DLD1 (cell line): ENCODE measurements around the gene CCDC137.
"Not testable (repeated sequence)": the region's sequence is repeated elsewhere in the genome, so short reads cannot be mapped to it uniquely, and the experiment has no call there.

Experiments
- in situ Hi-C: cut with HindIII; loops from 2 replicates; pipeline ENCODE4 v1.10.0; 2017; ENCODE audit warnings: low sequenced_read_pairs

Gene CCDC137, protein sequence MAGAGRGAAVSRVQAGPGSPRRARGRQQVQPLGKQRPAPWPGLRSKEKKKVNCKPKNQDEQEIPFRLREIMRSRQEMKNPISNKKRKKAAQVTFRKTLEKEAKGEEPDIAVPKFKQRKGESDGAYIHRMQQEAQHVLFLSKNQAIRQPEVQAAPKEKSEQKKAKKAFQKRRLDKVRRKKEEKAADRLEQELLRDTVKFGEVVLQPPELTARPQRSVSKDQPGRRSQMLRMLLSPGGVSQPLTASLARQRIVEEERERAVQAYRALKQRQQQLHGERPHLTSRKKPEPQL

DNA sequence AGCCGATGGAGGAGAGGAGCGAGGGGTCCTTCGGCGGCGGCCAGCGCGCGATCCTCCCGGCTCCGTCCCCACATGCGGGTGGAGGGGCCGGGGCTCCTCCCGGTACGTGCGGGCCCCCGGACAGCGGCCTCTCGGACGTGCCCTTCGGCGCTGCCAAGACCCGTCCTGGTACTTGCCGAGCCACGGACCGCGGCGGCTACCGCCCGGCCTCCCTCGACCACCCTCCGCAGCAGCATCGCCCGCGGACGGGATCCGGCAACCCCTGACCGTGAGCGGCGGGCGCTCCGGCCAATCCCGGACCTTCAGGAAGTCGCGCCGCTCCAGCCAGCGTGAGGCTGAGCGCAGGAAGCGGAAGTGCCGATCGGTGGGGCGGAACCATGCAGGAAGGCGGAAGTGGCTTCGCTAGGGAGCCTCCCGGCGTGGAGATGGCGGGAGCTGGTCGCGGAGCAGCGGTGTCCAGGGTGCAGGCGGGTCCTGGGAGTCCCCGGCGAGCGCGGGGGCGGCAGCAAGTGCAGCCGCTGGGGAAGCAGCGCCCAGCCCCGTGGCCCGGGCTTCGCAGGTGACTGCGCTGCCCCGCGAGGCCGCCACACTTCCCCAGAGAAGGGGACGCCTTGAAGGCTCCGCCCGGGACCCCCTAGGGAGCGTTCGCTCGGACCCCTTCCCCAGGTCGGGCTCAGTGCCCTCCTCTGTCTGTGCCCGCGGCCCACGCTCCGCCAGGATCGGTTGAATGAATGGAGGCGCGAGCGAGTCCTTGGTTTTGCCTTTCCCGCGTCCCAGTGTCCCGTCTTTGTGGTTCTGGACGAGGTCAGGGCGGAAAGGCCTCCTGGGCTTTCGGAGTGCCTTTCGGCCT is at the start of gene CCDC137, which contains the start of gene OXLD1:
TSS of gene CCDC137 (plus strand) at position 396 of the 850 bp plus-strand sequence. CDS start at position 426, 30 bp downstream.
TSS of gene OXLD1 (minus strand) at position 264 of the 850 bp plus-strand sequence. CDS start at position 236, 28 bp downstream.
- in situ Hi-C loops = no loop called here

DNA sequence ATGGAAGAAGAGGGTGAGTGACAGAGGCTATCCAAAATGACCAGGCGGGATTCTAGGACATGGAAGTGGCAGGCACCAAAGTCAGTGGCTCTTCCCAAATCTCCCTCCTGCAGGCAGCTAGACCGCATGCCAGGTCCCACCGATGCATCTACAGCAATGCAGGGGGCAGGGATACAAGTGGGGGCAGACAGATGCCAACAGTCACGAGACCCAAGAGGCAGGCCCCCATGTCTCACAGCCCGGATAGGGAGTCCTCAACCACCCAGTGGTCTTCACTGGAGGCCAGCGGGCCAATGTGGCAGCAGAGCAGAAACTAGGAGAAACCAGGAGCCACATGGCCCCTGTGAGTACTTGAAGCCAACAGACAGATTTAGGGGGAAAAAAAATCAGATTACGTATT is 49.7 kb upstream of the CCDC137 start:
- in situ Hi-C loops = no loop called here

DNA sequence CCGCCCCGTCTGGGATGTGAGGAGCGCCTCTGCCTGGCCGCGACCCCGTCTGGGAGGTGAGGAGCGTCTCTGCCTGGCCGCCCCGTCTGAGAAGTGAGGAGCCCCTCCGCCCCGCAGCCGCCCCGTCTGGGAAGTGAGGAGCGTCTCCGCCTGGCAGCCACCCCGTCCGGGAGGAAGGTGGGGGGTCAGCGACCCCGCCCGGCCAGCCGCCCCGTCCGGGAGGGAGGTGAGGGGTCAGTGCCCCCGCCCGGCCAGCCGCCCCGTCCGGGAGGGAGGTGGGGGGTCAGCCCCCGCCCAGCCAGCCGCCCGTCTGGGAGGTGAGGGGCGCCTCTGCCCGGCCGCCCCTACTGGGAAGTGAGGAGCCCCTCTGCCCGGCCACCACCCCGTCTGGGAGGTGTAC is 48.2 kb upstream of the CCDC137 start:
- in situ Hi-C loops = not testable (repeated sequence)

DNA sequence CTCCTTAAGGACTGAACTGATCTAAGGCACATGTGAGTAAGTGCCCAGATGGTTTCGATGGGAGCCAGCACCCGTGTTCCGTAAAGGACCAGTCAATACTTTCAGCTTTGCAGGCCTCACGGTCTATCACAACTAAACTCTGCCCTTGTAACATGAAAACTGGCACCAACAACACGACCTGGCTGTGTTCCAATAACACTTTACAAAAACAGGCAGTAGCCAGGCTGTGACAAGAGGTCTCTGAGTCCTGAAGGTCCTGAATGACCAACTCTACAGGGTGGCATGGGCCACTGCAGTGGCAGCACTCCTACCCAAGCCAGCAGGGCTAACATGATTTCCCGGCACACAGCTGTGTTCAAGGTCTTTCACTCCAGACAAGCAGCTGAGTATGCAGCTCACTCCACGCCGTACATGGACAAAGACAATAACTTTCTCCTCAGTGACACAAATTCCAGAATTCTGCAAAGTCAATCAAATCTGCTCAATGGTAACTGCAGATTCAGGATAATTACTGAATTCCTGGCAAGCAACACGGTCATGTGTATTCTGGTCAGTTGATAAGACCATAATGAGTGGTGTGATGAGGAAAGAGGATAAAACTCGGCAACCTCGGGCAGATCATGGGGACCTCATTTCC is 44.9 kb upstream of the CCDC137 start:
- in situ Hi-C loops = no loop called here

DNA sequence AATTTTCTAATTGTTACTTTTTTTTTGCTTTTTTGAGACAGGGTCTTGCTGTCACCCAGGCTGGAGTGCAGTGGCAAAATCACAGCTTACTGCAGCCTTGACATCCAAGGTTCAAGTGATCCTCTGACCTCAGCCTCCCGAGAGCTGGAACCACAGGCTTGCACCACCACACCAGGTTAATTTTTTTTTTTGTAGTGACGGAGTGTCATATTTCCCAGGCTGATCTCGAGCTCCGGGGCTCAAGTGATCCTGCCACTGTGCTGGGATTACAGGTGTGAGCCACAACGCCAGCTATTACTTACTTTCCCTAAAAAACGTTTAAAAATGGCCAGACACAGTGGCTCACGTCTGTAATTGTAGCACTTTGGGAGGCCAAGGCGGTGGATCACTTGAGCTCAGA is 36.3 kb upstream of the CCDC137 start:
- in situ Hi-C loops = no loop called here

DNA sequence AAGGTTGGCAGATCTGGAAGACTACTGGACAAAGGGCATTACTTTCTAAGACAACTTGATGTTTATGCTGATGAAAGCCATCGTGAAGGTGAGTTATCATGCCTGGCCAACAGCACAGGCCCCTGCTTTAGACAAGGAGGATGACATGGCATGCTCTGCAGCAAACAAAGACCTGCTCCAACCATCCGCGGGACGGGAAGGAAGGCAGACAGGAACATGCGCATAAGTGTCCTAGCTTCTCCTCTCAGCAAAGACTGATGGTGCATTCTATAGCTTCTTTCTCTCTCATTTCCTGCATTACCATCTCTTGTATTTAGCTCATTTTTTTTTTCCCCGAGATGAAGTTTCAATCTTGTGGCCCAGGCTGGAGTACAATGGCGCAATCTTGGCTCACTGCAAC is 35.1 kb upstream of the CCDC137 start:
- in situ Hi-C loops = no loop called here

DNA sequence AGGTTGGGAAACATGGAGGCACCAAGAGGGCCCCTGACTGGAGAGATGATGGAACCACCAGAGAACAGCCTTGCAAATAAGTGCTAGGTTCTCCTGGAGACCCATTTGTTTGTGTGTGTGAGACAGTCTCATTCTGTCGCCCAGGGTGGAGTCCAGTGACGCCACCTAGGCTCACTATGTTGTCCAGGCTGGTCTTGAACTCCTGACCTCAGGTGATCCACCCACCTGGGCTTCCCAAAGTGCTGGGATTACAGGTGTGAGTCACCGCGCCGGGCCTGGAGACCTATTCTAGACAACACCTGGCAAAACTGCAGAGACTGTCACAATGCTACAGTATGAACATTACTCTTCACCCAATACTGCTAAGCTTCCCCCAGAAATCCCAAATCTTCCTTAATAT is 31.1 kb upstream of the CCDC137 start:
- in situ Hi-C loops = no loop called here

DNA sequence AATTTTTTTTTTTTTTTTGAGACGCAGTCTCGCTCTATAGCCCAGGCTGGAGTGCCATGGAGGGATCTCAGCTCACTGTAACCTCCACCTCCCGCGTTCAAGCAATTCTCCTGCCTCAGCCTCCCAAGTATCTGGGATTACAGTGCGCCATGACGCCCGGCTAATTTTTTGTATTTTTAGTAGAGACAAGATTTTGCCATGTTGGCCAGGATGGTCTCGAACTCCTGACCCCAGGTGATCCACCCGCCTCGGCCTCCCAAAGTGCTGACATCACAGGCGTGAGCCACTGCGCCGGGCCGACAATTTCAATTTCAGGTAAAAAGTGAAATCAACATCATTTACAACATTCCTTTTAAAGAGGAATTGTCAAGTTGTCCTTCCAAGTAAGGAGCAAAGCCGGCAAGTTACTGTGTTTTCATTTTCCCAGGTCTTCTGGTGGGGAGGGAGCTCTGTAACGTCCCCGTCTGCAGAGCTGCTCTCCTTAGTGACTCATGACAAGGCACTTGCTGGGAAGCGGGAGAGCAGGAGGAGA is 30.5 kb upstream of the CCDC137 start:
- in situ Hi-C loops = no loop called here

DNA sequence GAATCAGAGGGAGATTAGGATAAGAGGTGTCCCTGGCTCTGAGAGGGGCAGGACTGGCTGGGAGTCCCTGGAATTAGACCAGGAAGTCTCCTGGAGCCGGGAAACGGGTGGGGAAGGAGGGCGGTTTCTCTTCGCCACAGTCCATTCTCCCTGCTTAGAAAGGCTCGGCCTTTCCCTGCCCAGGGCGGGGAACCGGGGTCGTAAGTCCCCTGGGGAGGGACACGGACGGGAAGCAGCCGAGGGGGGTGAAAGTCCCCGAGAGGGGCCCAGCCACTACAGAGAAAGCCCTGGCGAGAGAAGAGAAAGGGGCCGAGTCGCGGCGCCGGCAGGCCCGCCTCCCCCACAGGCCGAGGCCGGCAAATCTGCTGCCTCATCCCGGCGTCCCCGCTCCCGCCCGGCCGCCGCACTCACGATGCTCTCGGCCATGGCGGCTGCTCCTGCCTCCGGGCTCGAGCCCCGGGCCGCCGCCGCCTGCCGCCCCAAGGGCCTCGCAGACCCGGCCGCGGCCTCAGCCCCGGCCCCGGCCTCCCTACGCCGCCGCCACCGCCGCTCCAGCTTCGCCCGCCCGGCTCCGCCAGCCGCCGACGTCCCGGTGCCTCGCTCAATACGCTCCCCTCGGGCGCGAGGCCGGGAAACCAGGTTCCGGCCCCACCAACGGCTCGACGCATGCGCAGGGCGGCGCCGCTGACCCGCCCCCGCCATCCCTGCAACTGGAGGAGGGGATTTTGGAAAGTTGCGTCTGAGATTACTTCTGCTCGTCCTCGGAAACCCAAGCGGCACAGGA is 29.8 kb upstream of the CCDC137 start, which contains the start of the genes NPLOC4 and TSPAN10:
TSS of gene NPLOC4 (minus strand) at position 608 of the 784 bp plus-strand sequence. CDS start at position 426, 182 bp downstream.
TSS of gene TSPAN10 (plus strand) at position 692 of the 784 bp plus-strand sequence. CDS start 5,217 bp downstream, outside the sequence.
- in situ Hi-C loops = no loop called here

DNA sequence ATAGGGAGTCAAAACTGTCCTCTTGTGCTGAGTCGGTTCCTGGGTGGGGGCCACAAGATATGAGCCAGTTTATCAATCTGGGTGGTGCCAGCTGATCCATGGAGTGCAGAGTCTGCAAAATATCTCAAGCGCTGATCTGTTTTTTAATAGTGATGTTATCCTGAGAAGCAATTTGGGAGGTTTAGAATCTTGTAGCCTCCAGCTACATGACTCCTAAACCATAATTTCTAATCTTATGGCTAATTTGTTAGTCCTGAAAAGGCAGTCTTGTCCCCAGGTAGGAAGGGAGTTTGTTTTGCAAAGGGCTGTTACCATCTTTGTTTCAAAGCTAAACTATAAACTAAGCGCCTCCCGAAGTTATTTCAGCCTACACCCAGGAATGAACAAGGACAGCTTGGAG is 27.9 kb upstream of the CCDC137 start:
- in situ Hi-C loops = no loop called here

DNA sequence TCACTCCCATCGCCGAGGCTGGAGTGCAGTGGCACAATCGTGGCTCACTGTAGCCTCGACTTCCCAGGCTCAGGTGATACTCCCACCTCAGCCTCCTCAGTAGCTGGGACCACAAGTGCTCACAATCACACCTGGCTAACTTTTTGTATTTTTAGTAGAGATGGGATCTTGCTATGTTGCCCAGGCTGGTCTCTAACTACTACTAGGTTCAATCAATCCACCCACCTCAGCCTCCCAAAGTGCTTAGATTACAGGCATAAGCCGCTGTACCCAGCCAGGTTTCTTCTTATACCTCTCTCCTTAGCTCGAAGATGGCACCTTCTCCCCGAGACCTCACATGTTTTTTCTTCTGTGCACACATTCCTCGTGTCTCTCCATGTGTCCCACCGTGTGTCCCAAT is 26.5 kb upstream of the CCDC137 start:
- in situ Hi-C loops = no loop called here

DNA sequence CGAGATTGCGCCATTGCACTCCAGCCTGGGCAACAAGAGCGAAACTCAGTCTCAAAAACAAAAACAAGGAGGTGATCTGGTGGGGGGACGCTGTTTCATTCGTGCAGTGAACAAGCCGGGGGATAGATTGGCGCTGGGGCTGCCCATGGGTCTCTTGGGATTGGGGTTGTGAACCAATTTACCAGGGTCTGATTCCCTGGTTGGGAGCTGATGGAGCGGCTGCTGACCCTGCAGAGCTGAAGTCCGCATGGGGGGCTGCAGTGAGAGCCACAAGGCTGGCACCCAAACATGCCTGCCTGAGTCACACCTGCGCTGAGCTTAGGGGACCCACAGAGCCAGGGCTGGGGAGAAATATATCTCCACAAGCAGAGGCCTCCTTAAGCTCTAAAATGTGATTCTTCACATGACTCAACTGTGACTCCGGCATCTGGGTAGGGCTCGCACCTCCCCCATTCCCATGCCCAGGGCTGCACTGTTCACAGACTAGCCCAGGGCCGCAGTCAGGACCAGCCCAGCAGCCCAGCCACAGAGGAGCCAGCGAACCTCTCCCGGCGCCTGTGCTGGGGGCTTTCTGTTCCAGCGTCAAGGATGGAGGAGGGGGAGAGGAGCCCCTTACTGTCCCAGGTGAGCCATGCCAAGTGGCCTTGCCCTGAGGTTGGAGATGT is 24.6 kb upstream of the CCDC137 start:
- in situ Hi-C loops = no loop called here

DNA sequence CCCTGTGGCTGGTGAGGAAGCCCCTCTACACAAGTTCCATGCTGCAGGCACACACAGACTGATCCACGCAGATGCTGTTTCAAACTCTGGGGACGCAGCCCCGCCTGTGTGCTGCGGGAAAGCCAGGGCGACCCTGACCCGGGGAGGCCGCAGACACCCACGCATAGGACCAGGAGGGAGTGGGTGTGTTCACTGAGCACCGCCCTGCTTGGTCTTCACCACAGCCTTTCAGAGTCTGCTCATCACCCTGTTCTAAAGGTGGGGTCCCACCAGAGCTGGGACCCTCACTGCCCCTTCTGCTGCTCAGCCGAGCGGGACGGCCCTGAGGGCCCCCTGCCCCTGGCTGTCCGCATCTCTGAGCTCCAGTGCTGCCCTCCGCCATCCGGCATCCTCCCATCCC is 22.0 kb upstream of the CCDC137 start:
- in situ Hi-C loops = no loop called here

DNA sequence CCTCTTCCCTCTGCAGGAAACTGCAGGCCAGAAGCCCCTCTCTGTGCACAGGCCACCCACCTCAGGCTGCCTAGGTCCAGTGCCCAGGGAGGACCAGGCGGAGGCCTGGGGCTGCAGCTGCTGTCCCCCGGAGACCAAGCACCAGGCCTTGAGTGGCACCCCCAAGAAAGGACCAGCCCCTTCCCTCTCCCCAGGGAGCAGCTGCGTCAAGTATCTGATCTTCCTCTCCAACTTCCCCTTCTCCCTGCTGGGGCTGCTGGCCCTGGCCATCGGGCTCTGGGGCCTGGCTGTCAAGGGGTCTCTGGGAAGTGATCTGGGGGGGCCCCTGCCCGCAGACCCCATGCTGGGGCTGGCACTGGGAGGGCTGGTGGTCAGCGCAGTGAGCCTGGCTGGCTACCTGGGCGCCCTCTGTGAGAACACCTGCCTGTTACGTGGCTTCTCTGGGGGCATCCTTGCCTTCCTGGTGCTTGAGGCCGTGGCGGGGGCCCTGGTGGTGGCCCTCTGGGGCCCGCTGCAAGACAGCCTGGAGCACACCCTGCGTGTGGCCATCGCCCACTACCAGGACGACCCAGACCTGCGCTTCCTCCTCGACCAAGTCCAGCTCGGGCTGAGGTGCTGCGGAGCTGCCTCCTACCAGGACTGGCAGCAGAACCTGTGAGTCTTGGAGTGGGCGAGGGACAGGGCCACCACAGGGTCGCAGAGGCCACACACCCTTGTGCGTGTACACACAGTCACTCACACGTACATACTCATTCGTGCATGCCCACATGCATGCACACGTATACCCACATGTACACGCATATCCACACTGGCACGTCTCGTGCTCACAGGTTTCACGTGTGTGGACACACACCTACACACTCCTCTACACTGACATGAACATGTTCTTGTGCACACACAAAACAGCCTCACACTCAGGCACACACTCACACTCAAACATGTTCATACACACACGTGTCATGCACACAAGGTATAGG is 21.3 kb upstream of the CCDC137 start:
- in situ Hi-C loops = no loop called here

DNA sequence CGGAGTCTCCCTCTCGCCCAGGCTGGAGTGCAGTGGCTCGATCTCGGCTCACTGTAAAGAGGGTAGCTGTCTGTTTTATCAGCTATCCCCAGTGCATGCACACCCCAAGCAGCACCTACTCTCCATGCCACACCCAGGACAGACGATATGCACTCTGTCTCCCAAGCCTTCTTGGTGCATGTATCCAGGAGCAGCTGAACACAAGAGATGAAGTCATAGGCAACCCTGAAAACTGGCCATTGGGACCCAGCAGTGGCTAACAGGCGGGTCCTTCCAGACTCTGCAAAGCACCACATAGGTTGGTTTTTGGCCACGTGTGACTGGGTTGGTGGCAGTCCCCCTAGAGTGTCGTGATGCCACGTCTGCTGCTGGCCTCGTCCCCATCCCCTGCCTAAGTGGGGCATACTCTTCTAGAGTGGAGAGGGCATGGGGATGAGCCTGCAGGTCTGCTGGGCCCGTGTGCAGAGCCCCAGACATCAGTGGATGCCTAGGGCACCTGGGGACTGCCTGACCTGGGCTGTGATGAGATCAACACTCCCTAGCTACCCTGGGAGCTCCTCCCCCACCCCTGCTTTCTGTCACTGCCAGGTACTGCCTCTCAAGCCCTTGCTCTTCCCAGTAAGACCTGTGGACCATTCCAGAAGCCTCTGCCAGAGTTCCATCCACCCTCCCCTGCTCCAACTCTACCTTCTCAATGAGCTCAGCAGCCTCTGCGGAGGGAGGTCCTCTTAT is 19.5 kb upstream of the CCDC137 start:
- in situ Hi-C loops = no loop called here

DNA sequence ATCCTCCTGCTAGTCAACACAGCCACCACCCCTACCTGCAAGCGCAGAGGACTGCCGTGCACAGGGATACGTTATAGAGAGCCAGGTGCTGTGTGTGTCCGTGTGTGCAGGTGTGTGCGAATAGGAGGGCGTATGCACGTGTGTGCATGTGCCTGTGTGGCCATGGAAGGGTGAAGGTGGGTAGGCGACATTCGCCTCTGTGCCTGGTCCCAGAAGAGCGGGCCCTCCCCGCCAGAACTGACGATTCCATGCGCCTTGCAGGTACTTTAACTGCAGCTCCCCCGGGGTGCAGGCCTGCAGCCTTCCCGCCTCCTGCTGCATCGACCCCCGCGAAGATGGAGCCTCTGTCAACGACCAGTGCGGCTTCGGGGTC is 18.9 kb upstream of the CCDC137 start:
- in situ Hi-C loops = no loop called here

DNA sequence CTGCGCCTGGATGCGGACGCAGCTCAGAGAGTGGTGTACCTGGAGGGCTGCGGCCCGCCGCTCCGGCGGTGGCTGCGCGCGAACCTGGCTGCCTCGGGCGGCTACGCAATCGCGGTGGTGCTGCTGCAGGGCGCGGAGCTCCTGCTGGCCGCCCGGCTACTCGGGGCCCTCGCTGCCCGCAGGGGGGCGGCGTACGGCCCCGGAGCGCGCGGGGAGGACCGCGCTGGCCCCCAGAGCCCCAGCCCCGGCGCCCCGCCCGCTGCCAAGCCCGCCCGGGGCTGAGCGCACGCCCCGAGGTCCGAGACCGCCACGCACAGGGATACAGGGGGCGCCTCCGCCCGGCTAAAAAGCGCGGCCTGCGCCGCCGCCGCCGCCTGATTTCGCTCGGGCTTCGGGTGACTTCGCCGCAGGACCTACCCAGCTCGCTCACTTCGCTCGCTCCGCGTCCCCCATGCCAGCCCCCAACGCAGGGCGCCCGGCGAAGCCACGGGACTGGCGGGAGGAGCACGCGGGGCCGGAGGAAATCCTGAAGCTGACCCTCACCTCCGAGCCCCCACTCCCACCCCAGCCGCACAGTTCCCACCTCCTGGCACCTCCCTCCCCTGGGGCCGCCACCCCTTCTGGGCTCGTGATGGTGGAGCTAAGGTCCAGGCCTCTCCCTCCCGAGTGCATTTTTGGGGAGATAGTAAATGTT is 18.4 kb upstream of the CCDC137 start:
- in situ Hi-C loops = no loop called here
